Spleen (tissue), 11 donors: Measurements from ENCODE around the gene SDR39U1. TPM values are rescaled to one million over a fixed set of nuclear protein-coding genes. Genes with fewer than 3 reads are reported as not detected.

ENCODE experiments used
- DNase-seq: peaks from one replicate; pipeline ENCODE4 v3.0.0-alpha.2; 2020
- H3K27ac ChIP-seq, 8 donors: fragments of 200-600 bp; sonication (generic) in 7 of 8; 1 replicate in 4 of 8; 2 replicates in 4 of 8; pipeline versions ENCODE4 v1.5.0 to v1.8.0; 2016 to 2021; ENCODE audit warnings: inconsistent platforms in 4 of 8, mild to moderate bottlenecking in 4 of 8, moderate library complexity in 1 of 8
- H3K27me3 ChIP-seq, 7 donors: fragments of 200-600 bp; sonication (generic) in 6 of 7; replicated peaks in 1 of 7; 1 replicate in 4 of 7; 2 replicates in 3 of 7; pipeline versions ENCODE4 v1.5.0 to v1.8.0; 2016 to 2021; ENCODE audit warnings: inconsistent platforms in 3 of 7, mild to moderate bottlenecking in 1 of 7
- H3K36me3 ChIP-seq, 6 donors: fragments of 200-600 bp; sonication (generic) in 5 of 6; 1 replicate in 4 of 6; 2 replicates in 2 of 6; pipeline versions ENCODE4 v1.5.0 to v1.8.0; 2016 to 2021; ENCODE audit warnings: inconsistent platforms in 2 of 6
- H3K4me1 ChIP-seq, 6 donors: fragments of 200-600 bp; sonication (generic) in 5 of 6; 1 replicate in 3 of 6; 2 replicates in 3 of 6; pipeline versions ENCODE4 v1.5.0 to v1.8.0; 2016 to 2021; ENCODE audit warnings: inconsistent platforms in 3 of 6
- H3K4me3 ChIP-seq, 8 donors: fragments of 200-600 bp; sonication (generic) in 7 of 8; 1 replicate in 4 of 8; 2 replicates in 4 of 8; pipeline versions ENCODE4 v1.5.0 to v1.8.0; 2016 to 2021; ENCODE audit warnings: inconsistent platforms in 4 of 8, mild to moderate bottlenecking in 4 of 8, moderate library complexity in 2 of 8
- H3K9me3 ChIP-seq, 8 donors: fragments of 200-600 bp; sonication (generic) in 7 of 8; 1 replicate in 4 of 8; 2 replicates in 4 of 8; pipeline versions ENCODE4 v1.5.0 to v1.8.0; 2016 to 2021; ENCODE audit warnings: inconsistent platforms in 4 of 8
- POLR2A ChIP-seq, 3 donors: fragments of 450-650 bp; IDR thresholded peaks; one replicate each; pipeline ENCODE4 v1.5.1; 2017; ENCODE audit warnings: antibody characterized with exemption in 3 of 3, mild to moderate bottlenecking in 1 of 3
- POLR2AphosphoS5 ChIP-seq, 3 donors: sonication (generic); formaldehyde crosslinking; IDR thresholded peaks; one replicate each; pipeline ENCODE4 v1.5.1; 2017; ENCODE audit warnings: antibody characterized with exemption in 3 of 3
- WGBS, 5 donors: extraction: QIAGEN DNeasy Blood & Tissue Kit in 3 of 5; methylation state at CpG; one replicate each; pipeline versions ENCODE4 v1.1.5 to v1.1.7; 2013 to 2018; 5-methylcytosine and 5-hydroxymethylcytosine counted together
- intact Hi-C: fragments of 100-400 bp; cut with DNase I; formaldehyde crosslinking; loops from one replicate; pipeline ENCODE4 v1.15.0; 2023; ENCODE audit warnings: low total_unique reads
- polyA plus RNA-seq, 3 donors: library from polyadenylated mRNA; stranded (reverse); fragments of 200-250 nt; gene quantifications; one replicate each; pipeline ENCODE4 v1.2.1, GENCODE V29; 2013
- total RNA-seq, 7 donors: library from RNA; depleted of rRNA in 3 of 7; stranded (reverse); fragments of >200 nt in 3 of 7; fragmentation: NEBNext Ultra II Directional in 4 of 7; extraction: Animal tissue kit (Norgen Biotek cat#: 25700) in 4 of 7; gene quantifications; one replicate each; pipeline versions ENCODE4 v1.1.0 to v1.2.1, GENCODE V29; 2016 to 2021
- TF ChIP-seq, protein P1 (sequence below), 11 experiments: fragments of 200-600 bp in 7 of 11; fragments of 450-650 bp in 4 of 11; sonication (generic) in 4 of 11; IDR thresholded peaks in 8 of 11; conservative IDR thresholded peaks in 3 of 11; 1 replicate in 7 of 11; 2 replicates in 4 of 11; pipeline versions ENCODE4 v1.4.0 to v1.8.0; 2016 to 2021; ENCODE audit warnings: antibody characterized with exemption in 11 of 11, inconsistent platforms in 4 of 11, mild to moderate bottlenecking in 1 of 11
- donor health status: healthy with polysubstance abuse.
- donor health status: DM: no; HTN: no; CAD: no; lungs with moderate emphysema.
- donor health status: DM: no; HTN: no; CAD: no.
- donor health status: Bipolar disorder and iron deficiency.
- donor health status: healthy.
- donor health status: DM: no; HTN: no; CAD: no.
- donor health status: DM: yes; HTN: yes; CAD: no.

Gene SDR39U1
- total and polyA plus RNA-seq, 10 donors = 48.2 to 146 (median 68.4) TPM

GRCh38 chr14:24428628-24429394 is 13.8 kb downstream of the SDR39U1 start:
- Histone ChIP-seq H3K4me1 (peaks cover 20 to 76% (median 43%) of the 10 kb centered on the region in 6 donors), H3K36me3 (peaks cover 0 to 29% (median 22%) of the 10 kb centered on the region in 6 donors), H3K27me3 (no peaks in the 10 kb centered on the region), H3K9me3 (no peaks in the 10 kb centered on the region), H3K4me3 (peak overlapping the region in 6 of 8 donors; percentile 64 to 91 (median 76)), H3K27ac (peak overlapping the region; percentile 97 to 100 (median 98))
- WGBS, 5 donors = 86 to 94% (median 92%) methylated on average over 14 to 18 of the region's 18 CpGs
- TF ChIP-seq POLR2AphosphoS5 (IDR thresholded peaks at IDR 0.05) (no peak), POLR2A (IDR thresholded peaks at IDR 0.05) (no peak)
- TF ChIP-seq, protein P1, sequence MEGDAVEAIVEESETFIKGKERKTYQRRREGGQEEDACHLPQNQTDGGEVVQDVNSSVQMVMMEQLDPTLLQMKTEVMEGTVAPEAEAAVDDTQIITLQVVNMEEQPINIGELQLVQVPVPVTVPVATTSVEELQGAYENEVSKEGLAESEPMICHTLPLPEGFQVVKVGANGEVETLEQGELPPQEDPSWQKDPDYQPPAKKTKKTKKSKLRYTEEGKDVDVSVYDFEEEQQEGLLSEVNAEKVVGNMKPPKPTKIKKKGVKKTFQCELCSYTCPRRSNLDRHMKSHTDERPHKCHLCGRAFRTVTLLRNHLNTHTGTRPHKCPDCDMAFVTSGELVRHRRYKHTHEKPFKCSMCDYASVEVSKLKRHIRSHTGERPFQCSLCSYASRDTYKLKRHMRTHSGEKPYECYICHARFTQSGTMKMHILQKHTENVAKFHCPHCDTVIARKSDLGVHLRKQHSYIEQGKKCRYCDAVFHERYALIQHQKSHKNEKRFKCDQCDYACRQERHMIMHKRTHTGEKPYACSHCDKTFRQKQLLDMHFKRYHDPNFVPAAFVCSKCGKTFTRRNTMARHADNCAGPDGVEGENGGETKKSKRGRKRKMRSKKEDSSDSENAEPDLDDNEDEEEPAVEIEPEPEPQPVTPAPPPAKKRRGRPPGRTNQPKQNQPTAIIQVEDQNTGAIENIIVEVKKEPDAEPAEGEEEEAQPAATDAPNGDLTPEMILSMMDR (IDR thresholded peaks at IDR 0.05 in 8 of 11, conservative IDR thresholded peaks at IDR 0.05 in 3 of 11) = no peak
- intact Hi-C loops = no loop called here
- peak; percentile 85 for DNase-seq

- H3K4me3 ChIP-seq = no peak overlapping the region
- H3K9me3 ChIP-seq = no peaks in the 10 kb centered on the region
- H3K36me3 ChIP-seq = peaks cover 0 to 19% (median 12%) of the 10 kb centered on the region in 6 donors
- peak overlapping the region in 1 of 8 donors; percentile 98 for H3K27ac ChIP-seq
- no peaks in the 10 kb centered on the region for H3K27me3 ChIP-seq
- H3K4me1 ChIP-seq = peaks cover 20 to 69% (median 42%) of the 10 kb centered on the region in 6 donors
- peak; percentile 78 for DNase-seq
- TF ChIP-seq, protein P1 (IDR thresholded peaks at IDR 0.05 in 8 of 11, conservative IDR thresholded peaks at IDR 0.05 in 3 of 11) = no peak
- no peak for TF ChIP-seq POLR2A (IDR thresholded peaks at IDR 0.05)
- TF ChIP-seq POLR2AphosphoS5 (IDR thresholded peaks at IDR 0.05) = no peak
- 82 to 87% (median 85%) methylated on average over 15 to 18 of the region's 18 CpGs for WGBS, 5 donors
- intact Hi-C loops = no loop called here
These were observed 14.8 kb downstream of the SDR39U1 start for GRCh38 chr14:24427537-24428508.

DNA sequence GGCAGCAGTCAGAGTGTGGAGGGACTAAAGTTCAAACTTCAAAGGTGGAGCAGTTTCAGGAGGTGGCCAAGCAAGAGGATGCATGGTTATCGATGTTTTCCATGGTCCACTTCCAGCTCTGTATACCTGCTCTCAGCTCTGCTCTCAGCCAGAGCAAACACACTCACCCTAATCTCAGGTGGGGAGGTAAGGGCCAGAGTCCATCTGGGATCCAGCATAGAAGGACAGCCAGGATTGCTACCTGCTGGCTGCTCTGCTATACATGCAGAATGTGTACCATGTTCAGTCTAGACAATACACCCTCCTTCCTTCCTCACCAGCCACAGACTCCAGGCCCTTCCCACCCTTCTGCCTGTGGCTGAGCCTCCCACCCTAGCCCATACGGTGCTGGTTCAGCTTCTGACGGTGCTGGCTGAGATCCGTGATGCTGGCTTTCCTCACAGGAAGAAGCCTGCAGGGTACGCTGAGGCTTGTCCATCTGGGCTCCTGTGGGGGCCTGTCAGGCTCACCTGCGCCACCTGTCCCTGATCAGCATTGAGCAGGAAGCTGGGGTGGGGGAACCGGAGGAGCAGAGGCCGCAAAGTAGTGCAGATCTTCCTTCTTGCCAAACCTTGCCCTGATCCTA is 15.6 kb downstream of the SDR39U1 start:
- Histone ChIP-seq H3K4me1 (peaks cover 12 to 67% (median 35%) of the 10 kb centered on the region in 6 donors), H3K36me3 (peaks cover 0 to 11% (median 4%) of the 10 kb centered on the region in 6 donors), H3K4me3 (no peak overlapping the region), H3K9me3 (no peaks in the 10 kb centered on the region), H3K27me3 (no peaks in the 10 kb centered on the region), H3K27ac (no peak overlapping the region)
- WGBS, 5 donors = 35 to 57% (median 49%) methylated on average over 8 of the region's 8 CpGs
- DNase-seq = peak; percentile 76
- intact Hi-C loops = no loop called here
- no peak for TF ChIP-seq POLR2A (IDR thresholded peaks at IDR 0.05)
- peak in 1 of 3 donors; percentile 19 for TF ChIP-seq POLR2AphosphoS5 (IDR thresholded peaks at IDR 0.05)

DNA sequence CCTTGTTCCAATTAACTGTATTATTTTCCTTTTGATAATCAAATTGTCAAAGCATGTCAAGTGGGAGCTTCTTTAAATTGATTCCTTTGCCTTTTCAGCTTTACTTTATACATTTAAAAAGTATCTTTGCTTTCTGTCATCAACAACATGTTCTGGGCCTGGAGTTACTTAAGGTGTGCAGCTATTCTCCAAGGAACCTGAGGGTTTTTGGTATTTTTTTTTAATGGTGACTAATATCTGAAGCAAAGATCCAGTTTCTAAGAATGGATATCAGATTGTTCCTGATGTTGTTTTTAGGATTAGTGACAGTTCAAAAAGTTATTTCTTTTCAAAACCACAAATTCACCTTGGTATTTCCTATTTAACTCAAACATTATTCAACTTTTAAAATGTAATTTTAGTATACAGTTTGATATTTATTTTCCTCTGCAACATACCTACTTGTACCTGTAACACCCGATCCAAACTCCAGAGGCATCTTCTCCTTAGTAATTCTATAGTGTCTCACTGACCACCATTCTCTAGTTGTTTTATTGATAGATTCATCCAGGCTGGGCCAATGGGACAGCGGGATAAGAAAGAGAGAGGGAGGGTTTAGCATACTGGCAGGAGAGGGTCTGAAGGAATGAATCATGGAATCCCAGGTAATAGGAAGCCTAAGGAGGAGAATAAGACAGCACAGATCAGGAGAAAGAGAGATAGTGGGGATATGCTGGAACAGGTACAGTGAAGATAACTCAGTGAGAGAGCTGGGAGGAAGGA is 16.2 kb downstream of the SDR39U1 start:
- Histone ChIP-seq H3K36me3 (peaks cover 0 to 4% (median 1%) of the 10 kb centered on the region in 6 donors), H3K4me1 (peaks cover 5 to 60% (median 28%) of the 10 kb centered on the region in 6 donors), H3K9me3 (no peaks in the 10 kb centered on the region), H3K4me3 (no peak overlapping the region), H3K27ac (no peak overlapping the region), H3K27me3 (no peaks in the 10 kb centered on the region)
- TF ChIP-seq, protein P1 (IDR thresholded peaks at IDR 0.05 in 8 of 11, conservative IDR thresholded peaks at IDR 0.05 in 3 of 11) = no peak
- TF ChIP-seq POLR2AphosphoS5 (IDR thresholded peaks at IDR 0.05) = no peak
- TF ChIP-seq POLR2A (IDR thresholded peaks at IDR 0.05) = no peak
- WGBS, 5 donors = 91 to 95% (median 94%) methylated on average over 2 of the region's 2 CpGs
- intact Hi-C loops = no loop called here
- DNase-seq = no peak
